Activated CD8-positive, alpha-beta memory T cell treated with anti-CD3 and anti-CD28 coated beads for 36 hours (primary cell): ENCODE results near the gene CFAP69. TPM values are rescaled to one million over a fixed set of nuclear protein-coding genes. Genes with fewer than 3 reads are reported as not detected.

Source experiments
- CTCF ChIA-PET: fragments of 350-600 bp; sonication (Branson Sonifier 250); formaldehyde crosslinking; loops from one replicate; lab custom pipeline; 2021; ENCODE audit warnings: antibody characterized with exemption; lab: Charles Lee
- POLR2A ChIA-PET: fragments of 350-600 bp; sonication (Branson Sonifier 250); formaldehyde crosslinking; loops from one replicate; lab custom pipeline; 2021; ENCODE audit warnings: antibody characterized with exemption; lab: Charles Lee
- total RNA-seq, 2 experiments: library from RNA; stranded (reverse); gene quantifications; one replicate each; pipeline ENCODE4 v1.2.3, GENCODE V29; 2021

CFAP69 gene
- 1 to 10 TPM in 1 of 2 experiments, under 1 TPM in 1; 0.48 to 1.5 TPM for total RNA-seq

- ChIA-PET POLR2A (no interaction called here), CTCF (no interaction called here)
Measured at GRCh38 chr7:90244909-90245851, at the start of gene CFAP69. CFAP69 (plus strand) TSS chr7:90245174; CDS start chr7:90245425, 251 bp downstream.

- ChIA-PET POLR2A (no interaction called here), CTCF (no interaction called here)
Measured at GRCh38 chr7:90201500-90202195, 43.3 kb upstream of the CFAP69 start.

GRCh38 chr7:90207956-90208355 is 37.0 kb upstream of the CFAP69 start:
- ChIA-PET POLR2A (no interaction called here), CTCF (no interaction called here)

- CTCF ChIA-PET: no interaction called here
- POLR2A ChIA-PET: no interaction called here
Measured at GRCh38 chr7:90209776-90210175, 35.2 kb upstream of the CFAP69 start.

GRCh38 chr7:90210475-90210874 is 34.5 kb upstream of the CFAP69 start:
- ChIA-PET POLR2A (no interaction called here), CTCF (no interaction called here)

- CTCF ChIA-PET: no interaction called here
Measured at GRCh38 chr7:90210981-90211380, 34.0 kb upstream of the CFAP69 start.

GRCh38 chr7:90211391-90212148 is 33.4 kb upstream of the CFAP69 start, which contains the start of gene STEAP2:
STEAP2 (plus strand) TSS chr7:90211740; CDS start chr7:90225083, 13,343 bp downstream.
- POLR2A ChIA-PET: no interaction called here

More at GRCh38 chr7:90210981-90211380, 34.0 kb upstream of the CFAP69 start:
- POLR2A ChIA-PET: no interaction called here

GRCh38 chr7:90212149-90212495 is 32.9 kb upstream of the CFAP69 start:
- ChIA-PET CTCF (no interaction called here), POLR2A (no interaction called here)

More at GRCh38 chr7:90211391-90212148, 33.4 kb upstream of the CFAP69 start, which contains the start of gene STEAP2:
- CTCF ChIA-PET: no interaction called here

GRCh38 chr7:90213521-90213920 is 31.5 kb upstream of the CFAP69 start:
- CTCF ChIA-PET: no interaction called here
- POLR2A ChIA-PET: no interaction called here

- CTCF ChIA-PET: no interaction called here
- POLR2A ChIA-PET: no interaction called here
Measured at GRCh38 chr7:90216080-90216674, 28.8 kb upstream of the CFAP69 start.

- ChIA-PET CTCF (no interaction called here), POLR2A (no interaction called here)
Measured at GRCh38 chr7:90216771-90217170, 28.2 kb upstream of the CFAP69 start.

GRCh38 chr7:90222390-90222789 is 22.6 kb upstream of the CFAP69 start:
- ChIA-PET CTCF (no interaction called here), POLR2A (no interaction called here)

GRCh38 chr7:90222811-90223725 is 21.9 kb upstream of the CFAP69 start:
- POLR2A ChIA-PET: no interaction called here
- CTCF ChIA-PET: no interaction called here

GRCh38 chr7:90224195-90224594 is 20.8 kb upstream of the CFAP69 start:
- ChIA-PET CTCF (no interaction called here), POLR2A (no interaction called here)

GRCh38 chr7:90225181-90225580 is 19.8 kb upstream of the CFAP69 start:
- ChIA-PET CTCF (no interaction called here), POLR2A (no interaction called here)

- POLR2A ChIA-PET: no interaction called here
- CTCF ChIA-PET: no interaction called here
Measured at GRCh38 chr7:90225601-90226000, 19.4 kb upstream of the CFAP69 start.

GRCh38 chr7:90227259-90227658 is 17.7 kb upstream of the CFAP69 start:
- ChIA-PET POLR2A (no interaction called here), CTCF (no interaction called here)

GRCh38 chr7:90229682-90230081 is 15.3 kb upstream of the CFAP69 start:
- ChIA-PET CTCF (no interaction called here), POLR2A (no interaction called here)
